ENCODE measurements around the gene CSNK1A1.

The CSNK1A1 gene

GRCh38 chr5:149496917-149497316 lies 54.3 kb downstream of the CSNK1A1 start:
- TF ChIP-seq FOXP2 (optimal IDR thresholded peaks at IDR 0.05; ENCODE audit: borderline replicate concordance, extremely low read depth, extremely low read length, insufficient read depth) (no peak), TAF1 (IDR thresholded peaks at IDR 0.05; ENCODE audit: borderline replicate concordance, insufficient read depth, low read length) (no peak), POLR2AphosphoS5 (IDR thresholded peaks at IDR 0.05; ENCODE audit: low read depth, low read length) (no peak), SIN3A (IDR thresholded peaks at IDR 0.05; ENCODE audit: borderline replicate concordance, insufficient read depth, low read length) (no peak), REST (IDR thresholded peaks at IDR 0.05; ENCODE audit: insufficient read depth in 1 of 2, low read depth in 2 of 2, low read length in 2 of 2) (no peak)

DNA sequence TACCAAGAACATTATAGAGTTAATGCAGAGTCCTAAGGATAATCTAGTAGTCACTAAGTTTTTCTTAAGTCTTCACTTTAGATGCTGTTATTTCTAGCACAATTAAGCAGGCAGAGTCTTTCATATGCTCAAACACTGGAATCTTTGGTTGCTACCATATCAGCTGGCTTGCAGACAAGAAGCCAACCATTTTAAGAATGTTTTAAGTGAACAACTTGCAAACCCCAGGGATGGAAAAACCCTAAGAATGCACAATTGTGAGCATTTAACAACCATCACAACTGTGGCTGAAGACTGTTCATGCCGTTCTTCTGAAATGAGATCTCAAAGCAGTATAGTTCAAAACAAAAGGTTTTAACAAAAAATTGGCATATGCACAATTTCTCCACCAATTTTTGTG lies 55.1 kb downstream of the CSNK1A1 start:
- TF ChIP-seq POLR2AphosphoS5 (IDR thresholded peaks at IDR 0.05; ENCODE audit: low read depth, low read length) (no peak), REST (IDR thresholded peaks at IDR 0.05; ENCODE audit: insufficient read depth in 1 of 2, low read depth in 2 of 2, low read length in 2 of 2) (no peak), FOXP2 (optimal IDR thresholded peaks at IDR 0.05; ENCODE audit: borderline replicate concordance, extremely low read depth, extremely low read length, insufficient read depth) (no peak), SIN3A (IDR thresholded peaks at IDR 0.05; ENCODE audit: borderline replicate concordance, insufficient read depth, low read length) (no peak), TAF1 (IDR thresholded peaks at IDR 0.05; ENCODE audit: borderline replicate concordance, insufficient read depth, low read length) (no peak)

DNA sequence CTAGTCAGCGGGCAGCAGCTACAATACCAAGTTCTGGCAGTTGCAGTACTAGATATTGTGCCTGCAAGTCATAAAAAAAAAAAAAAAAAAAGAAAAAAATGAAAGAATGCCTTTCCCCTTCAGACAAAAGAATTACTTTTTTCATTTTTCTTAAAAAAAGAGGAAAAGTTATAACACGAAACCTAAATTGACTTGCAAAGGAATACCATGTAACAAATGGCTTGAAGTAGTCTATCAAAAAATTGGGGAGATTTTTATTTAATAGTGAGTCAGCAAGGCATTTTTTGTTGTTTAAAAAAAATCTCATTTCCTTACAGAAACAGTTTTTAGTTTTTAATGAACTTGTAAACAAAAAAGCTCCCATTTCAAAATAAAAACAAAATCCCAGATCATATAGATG lies 55.6 kb downstream of the CSNK1A1 start:
- TF ChIP-seq REST (IDR thresholded peaks at IDR 0.05; ENCODE audit: insufficient read depth in 1 of 2, low read depth in 2 of 2, low read length in 2 of 2), result no peak
- TF ChIP-seq TAF1 (IDR thresholded peaks at IDR 0.05; ENCODE audit: borderline replicate concordance, insufficient read depth, low read length), result no peak
- no peak for TF ChIP-seq FOXP2 (optimal IDR thresholded peaks at IDR 0.05; ENCODE audit: borderline replicate concordance, extremely low read depth, extremely low read length, insufficient read depth)

DNA sequence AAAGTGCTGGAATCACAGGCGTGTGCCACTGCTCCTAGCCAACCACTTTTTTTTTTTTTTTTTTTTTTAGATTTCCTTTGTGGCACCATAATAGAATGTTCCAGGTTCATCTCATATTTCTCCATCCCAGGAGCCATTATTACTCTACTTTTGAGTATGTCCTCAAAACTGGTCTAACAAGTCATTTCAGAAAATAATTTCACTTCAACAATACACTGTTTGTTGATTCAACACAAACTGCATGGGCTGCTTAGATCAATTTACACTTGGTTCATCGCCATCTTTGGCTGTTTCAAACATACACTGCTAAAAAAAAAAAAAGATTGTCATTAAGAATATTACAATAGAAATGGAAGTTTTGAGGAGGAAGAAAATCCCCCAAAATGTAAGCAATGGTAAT lies 57.9 kb downstream of the CSNK1A1 start:
- TF ChIP-seq SIN3A (IDR thresholded peaks at IDR 0.05; ENCODE audit: borderline replicate concordance, insufficient read depth, low read length), result no peak
- TF ChIP-seq REST (IDR thresholded peaks at IDR 0.05; ENCODE audit: insufficient read depth in 1 of 2, low read depth in 2 of 2, low read length in 2 of 2), result no peak
- no peak for TF ChIP-seq POLR2AphosphoS5 (IDR thresholded peaks at IDR 0.05; ENCODE audit: low read depth, low read length)

- no peak for TF ChIP-seq SIN3A (IDR thresholded peaks at IDR 0.05; ENCODE audit: borderline replicate concordance, insufficient read depth, low read length)
- TF ChIP-seq REST (IDR thresholded peaks at IDR 0.05; ENCODE audit: insufficient read depth in 1 of 2, low read depth in 2 of 2, low read length in 2 of 2), result no peak
- no peak for TF ChIP-seq FOXP2 (optimal IDR thresholded peaks at IDR 0.05; ENCODE audit: borderline replicate concordance, extremely low read depth, extremely low read length, insufficient read depth)
- no peak for TF ChIP-seq POLR2AphosphoS5 (IDR thresholded peaks at IDR 0.05; ENCODE audit: low read depth, low read length)
- no peak for TF ChIP-seq TAF1 (IDR thresholded peaks at IDR 0.05; ENCODE audit: borderline replicate concordance, insufficient read depth, low read length)
These were observed 58.5 kb downstream of the CSNK1A1 start for GRCh38 chr5:149492781-149493180.

Measured in PFSK-1 (cell line).